HG03520 (cell line): Measurements from ENCODE around the gene RAB11B.
"Not testable (repeated sequence)": the region's sequence is repeated elsewhere in the genome, so short reads cannot be mapped to it uniquely, and the experiment has no call there.

ENCODE experiments used
- ATAC-seq: cut with Tn5 transposase; IDR thresholded peaks from one replicate; pipeline ENCODE4 v1.9.1; 2021; ENCODE audit warnings: mild to moderate bottlenecking, moderate library complexity; ENCODE audit not compliant: unreplicated experiment

Gene RAB11B

DNA sequence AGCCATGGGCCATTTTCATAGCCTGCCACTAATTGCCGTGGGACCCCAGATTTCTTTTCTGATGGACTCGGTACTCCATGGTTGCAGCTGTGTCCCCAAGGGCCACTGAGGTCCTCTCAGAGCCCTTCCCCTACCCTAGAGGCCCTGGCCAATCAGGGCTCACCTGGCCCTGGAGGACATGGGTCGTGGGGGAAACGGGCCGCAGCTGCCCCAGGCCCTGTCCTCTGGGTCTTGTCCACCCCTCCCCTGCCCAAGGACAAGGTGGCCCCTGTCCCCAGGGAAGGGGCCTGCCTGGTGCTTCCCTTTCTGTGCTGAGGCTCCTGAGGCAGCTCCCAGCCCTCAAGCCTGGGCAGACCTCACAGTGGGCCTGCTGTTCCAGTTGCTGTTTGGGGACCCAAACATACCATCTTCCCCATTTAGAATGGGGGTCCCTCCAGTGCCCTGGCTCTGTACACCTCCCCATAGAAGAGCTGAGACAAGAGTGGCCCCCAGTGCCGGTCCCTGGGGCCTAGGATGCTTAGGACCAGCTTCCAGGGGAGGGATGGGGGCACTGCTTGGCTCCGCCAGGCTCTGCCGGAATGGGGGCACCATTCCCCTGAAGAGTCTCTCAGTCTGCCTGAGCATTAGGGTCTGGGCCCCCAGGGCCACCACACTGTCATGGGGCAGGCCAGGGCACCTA, 3.2 kb downstream of the RAB11B start:
- ATAC-seq: no peak

DNA sequence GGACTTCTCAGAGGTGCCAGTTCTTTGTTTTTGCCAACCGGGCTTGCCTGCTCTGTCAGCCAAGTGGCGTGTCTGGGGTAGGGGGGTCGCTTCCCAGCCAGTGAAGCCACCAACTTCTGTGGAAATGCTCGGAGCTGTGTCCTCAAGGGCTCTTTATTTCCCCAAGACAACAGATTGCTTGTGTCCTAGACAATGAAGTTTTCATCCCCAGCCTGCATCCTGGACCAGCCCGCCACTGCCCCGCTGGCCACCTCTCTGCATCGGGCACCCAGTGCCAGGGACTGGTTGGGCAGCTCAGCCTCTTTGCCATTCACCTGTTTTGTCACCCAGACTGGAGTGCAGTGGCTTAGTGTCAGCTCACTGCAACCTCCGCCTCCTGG, 3.7 kb downstream of the RAB11B start:
- ATAC-seq: no peak

DNA sequence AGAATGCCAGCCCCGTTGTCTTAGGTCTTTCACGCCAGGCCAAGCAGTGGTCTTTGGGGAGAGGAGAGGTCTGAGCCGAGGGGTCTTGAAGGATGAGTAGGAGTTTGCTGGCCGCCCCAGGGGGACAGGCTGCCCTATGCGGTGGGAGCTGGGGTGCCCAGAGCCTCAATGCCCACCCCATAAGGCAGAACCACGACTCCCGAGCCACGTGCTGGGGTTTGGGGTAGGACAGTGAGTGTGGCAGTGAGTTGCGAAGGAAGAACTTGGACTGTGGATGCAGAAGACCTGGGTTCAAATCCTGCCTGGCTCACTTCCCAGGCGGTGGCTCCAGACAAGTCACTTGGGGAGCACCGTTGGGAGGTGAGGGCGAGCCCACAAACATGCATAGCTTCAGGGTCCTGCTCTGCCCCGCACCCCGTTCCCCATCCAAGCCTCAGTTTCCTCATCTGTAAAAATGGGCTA, 5.5 kb downstream of the RAB11B start:
- no peak for ATAC-seq

DNA sequence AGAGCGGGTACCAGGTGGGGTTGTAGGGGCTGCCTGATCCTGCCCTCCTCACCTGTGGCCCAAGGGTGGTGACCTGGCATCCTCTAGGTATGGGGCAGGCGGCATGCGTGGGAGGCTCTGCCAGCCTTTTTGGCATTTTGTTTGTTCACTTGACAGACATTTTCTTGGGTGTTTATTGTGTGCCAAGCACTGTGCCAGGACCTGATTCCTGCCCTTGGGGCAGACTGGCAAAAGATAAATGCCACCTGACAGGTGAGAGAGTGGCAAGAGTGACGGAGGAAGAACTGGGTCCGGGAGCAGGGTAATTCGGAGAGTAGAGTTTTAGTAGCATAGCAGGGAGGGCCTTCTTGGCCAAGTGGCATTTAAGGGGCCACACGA, 6.0 kb downstream of the RAB11B start:
- ATAC-seq: no peak

DNA sequence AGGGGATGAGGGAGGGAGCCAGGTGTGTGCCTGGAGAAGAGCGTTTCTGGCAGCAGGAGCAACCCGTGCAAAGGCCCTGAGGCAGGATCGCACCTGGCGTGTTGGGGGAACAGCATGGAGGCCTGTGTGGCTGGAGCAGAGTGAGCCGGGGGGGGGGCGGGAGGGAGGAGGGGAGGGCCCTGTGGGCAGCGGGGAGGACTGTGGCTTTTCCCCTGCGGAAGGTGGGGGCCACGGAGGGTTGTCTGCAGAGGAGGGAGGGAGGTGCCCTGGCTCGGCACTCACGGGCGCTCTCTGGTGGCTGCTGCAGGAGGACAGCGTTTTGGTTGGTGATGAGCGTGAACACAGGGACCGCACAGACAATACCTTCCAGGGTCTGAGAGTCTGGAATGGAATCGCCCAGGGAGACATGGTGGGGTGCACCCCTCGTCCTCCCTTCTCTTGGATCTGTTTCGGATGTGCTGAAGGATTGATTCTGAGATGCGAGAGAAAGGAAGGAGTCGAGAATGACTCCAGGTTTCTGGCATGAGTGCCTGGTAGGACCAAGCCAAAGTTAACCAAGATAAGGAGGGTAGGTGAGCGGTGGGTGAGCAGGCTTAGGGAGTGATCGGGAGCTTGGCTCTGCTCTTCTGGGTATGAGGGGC, 6.5 kb downstream of the RAB11B start:
- no peak for ATAC-seq

DNA sequence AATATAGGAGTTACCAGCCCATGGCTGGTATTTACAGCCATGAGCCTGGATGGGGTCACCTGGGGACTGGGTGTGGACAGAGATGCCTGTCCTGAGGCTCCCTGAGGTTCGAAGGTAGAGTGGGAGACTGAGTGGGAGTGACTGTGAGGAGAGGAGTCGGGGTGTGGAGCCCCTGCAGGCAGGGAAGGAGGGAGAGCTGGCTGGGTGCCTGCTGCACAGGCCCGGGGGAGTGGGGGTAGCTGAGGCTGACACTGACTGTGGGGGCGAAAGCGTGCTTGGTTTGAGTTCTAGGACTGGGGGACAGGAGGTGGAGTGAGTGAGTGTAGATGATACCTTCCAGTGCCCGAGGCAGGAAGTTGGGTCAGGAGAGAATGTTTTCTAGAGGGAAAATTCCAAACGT, 7.1 kb downstream of the RAB11B start:
- no peak for ATAC-seq

DNA sequence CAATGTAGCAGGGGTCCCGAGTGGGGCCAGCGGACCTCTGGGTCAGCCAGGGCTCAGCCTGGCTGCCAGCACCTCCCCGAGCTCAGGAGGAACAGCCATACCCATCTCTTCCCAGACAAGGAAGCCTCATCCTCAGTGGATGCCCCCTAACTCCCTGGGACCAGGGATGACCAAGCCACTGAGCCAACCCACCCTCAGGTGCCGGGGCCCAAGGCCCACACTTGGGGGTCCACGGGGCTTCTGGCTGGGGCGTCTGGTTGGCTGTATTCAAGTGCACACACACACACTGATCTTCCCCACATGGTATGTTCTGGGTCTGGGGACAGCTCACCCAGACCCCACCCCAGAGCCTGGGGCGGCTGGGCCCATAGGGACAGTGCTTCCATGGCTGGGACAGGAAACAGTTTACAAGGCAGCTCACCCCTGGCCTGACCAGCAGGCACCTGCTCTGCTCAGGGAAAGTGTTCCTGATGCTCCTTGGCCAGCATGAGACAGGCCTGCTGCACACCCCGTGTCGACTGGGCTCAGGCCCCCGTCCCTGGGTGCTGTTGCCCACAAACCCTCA, 7.7 kb downstream of the RAB11B start:
- no peak for ATAC-seq

DNA sequence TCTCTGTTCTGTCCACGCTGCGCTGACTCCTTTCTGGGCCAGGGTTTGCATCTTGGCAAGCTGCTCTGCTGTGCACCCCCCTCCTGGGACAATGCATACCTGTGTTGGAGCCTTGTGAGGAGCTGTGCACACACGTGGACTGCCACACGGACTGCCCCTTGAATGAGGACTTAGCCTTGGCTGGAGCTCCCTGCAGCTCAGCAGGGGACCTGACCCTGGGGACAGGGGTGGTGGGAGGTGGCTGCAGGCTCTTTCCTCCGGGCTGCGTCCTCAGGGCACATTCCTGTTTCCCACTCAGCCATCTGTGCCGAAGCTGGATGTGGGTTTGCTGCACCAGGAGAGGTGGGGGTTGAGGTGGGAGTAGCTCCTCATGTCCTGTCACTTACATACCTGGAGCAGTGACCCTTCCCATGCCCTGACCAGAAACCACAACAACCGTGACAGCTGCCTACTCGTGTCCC, 8.2 kb downstream of the RAB11B start:
- no peak for ATAC-seq

DNA sequence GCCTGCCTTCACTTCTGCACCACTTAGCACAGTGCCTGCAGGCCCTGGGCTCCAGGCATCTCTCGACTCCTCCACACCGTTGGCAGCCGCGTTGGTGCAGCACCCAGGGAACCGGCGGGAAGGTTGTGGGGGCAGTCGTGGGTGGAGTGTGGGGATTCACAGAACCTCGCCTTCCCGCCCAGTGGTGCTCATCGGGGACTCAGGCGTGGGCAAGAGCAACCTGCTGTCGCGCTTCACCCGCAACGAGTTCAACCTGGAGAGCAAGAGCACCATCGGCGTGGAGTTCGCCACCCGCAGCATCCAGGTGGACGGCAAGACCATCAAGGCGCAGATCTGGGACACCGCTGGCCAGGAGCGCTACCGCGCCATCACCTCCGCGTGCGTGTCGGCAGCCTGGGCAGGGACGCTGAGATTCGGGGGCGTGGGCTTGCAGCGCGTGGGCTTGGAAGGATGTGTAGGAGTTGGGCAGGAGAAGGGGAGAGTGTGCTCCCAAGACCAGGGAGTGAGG, 9.6 kb downstream of the RAB11B start:
- ATAC-seq: no peak

DNA sequence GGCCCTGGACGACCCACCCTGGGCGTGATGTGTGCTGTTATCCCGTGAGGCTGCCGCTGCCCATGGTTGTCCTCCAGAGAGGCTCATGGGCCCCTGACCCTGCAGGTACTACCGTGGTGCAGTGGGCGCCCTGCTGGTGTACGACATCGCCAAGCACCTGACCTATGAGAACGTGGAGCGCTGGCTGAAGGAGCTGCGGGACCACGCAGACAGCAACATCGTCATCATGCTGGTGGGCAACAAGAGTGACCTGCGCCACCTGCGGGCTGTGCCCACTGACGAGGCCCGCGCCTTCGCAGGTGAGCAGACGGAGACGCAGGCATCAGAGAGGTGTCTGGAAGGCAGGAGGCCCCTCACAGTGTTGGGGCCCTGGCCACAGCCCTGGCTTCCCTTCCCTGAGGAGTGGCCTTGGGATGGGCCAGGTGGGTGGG, 11.8 kb downstream of the RAB11B start:
- ATAC-seq: no peak

DNA sequence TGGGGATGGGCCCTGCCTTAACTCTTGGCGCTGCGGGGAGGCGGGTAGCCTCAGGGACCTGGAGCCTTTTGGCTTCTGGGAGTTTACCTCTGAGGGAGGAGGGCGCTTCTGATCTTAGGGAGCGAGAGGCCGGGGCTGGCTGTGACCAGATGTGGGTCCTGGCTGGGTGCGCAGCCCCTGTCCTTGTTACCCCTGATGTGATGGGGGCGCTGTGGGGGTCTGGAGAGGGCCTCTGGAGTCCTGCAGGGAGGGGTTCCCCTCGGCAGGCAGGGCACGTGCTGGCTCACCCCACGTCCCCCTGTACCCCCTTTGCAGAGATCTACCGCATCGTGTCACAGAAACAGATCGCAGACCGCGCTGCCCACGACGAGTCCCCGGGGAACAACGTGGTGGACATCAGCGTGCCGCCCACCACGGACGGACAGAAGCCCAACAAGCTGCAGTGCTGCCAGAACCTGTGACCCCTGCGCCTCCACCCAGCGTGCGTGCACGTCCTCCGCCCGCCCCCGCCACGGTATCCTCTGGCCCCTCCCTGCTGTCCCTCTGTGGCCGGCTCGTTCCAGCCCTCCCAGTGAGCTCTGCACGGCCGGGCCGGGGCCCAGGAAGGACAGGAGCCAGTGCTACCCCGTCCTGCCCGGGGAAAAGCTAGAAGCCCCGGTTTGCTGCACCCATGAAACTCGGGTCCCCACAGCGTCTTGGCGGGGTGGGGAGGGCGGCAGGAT, 13.1 kb downstream of the RAB11B start:
- no peak for ATAC-seq

DNA sequence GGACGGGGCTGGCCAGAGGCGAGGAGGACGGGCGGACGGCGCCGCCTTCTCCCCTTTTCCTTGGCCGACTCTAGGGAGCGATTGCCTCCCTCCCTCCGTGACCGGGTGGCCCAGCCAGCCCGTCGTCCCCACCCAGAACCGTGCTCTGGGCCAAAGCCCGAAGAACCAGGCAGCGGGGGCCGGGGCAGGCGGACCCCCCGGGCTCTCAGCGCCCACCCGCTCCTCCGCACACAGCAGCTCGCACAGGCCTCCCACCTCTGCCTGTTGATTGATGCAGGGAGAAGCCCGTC, 13.6 kb downstream of the RAB11B start:
- ATAC-seq: no peak

DNA sequence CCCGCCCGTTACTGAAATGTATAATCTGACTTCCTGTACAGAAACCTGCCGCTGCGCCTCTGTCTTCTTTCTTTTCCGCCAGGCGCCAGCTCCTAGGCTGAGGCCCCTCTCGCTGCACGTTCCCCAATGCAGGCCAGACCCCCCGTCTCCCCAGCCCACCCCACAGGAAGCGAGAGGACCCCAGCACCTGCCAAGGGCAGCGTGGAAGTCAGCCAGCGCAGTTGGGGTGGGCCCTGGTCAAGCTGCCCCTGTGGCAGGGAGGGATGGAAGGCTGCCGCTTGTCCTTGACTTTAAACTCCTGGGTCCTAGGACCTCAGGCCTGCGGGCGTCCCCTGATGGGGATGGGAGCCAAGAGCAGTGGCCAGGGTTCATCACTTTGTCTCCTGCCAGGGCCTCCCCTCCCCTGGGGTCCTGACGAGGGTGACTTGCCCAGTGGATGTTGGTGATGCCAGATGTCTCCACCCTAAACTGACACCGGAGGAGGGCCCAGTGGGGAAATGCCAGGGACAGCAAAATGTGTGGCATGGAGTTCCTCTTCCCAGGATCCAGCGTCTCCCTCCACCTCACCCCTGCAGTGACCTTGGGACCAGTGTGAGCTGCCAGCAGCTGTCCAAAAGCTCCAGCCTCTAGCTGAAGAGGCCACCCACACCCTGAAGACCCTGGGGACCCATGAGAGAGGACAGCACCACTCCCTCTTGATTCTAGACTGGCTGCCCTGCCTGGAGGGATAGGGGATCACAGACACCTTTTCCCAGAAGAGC, 14.4 kb downstream of the RAB11B start:
- no peak for ATAC-seq

DNA sequence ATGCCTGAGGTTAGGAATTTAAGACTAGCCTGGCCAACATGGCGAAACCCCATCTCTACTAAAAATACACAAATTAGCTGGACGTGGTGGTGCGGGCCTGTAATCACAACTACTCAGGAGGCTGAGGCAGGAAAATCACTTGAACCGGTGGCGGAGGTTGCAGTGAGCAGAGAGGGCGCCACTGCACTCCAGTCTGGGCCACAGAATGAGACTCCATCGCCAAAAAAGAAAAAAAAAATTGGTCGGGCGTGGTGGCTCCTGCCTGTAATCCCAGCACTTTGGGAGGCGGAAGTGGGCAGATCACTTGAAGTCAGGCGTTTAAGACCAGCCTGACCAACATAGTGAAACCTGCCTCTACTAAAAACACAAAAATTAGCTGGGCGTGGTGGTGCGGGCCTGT, 20.6 kb downstream of the RAB11B start:
- ATAC-seq: not testable (repeated sequence)

DNA sequence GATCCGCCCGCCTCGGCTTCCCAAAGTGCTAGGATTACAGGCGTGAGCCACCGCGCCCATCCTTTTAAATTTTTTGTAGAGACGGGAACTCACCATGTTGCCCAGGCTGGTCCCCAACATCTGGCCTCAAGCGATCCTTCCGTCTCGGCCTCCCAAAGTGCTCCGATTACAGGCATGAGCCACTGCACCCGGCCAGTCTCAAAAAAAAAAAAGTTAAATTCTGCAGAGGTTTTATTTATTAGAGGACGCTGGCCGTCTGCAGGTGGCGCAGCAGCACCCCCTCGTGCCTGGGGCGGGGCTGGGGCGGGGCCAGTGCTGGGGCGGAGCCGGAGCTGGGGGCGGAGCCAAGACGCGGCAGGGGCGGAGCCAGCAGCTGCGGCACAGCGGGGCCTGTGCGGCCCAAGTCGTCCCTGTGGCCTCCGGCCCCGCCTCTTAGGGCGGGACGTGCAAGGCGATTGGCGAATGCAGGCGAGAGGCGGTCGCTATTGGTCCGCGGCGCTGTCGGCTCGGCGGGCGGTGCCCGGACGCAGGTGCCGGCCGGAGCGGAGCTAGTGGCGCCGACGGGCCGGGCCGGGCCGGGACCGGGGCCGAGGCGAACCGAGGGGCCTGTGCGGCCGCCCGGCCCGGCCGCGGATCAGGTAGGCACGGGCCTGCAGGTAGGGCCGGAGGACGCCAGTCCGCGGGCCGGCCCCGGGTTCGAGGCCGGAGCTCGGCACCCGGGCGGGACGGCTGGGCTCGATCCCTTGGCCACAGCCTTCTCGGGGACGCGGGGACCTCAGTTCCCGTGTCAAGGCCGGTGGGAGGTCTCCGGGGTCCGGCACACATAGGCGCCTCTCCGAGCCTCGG, 22.8 kb downstream of the RAB11B start, which contains the start of gene MARCHF2:
MARCHF2 (plus strand) TSS at position 523 of the 846 bp plus-strand sequence. CDS start 8,536 bp downstream, outside the sequence.
- peak; percentile 98 for ATAC-seq

DNA sequence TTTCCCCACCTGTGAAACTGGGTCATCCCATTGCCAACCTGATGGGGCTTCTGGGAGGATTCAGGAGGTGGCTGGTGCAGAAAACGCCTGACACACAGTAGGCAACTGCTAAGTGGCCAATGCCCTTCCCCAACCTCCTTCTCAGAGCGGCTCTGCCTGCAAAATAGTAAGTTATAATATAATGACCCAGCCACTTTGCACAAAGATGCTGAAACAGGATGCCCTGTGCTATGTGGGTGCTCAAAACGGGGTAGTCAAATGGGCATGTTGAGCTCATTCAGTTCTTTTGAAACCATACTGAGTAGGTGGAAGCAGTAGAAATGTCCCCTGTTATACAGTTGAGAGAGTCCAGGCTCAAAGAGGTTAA, 23.5 kb downstream of the RAB11B start:
- ATAC-seq: no peak

DNA sequence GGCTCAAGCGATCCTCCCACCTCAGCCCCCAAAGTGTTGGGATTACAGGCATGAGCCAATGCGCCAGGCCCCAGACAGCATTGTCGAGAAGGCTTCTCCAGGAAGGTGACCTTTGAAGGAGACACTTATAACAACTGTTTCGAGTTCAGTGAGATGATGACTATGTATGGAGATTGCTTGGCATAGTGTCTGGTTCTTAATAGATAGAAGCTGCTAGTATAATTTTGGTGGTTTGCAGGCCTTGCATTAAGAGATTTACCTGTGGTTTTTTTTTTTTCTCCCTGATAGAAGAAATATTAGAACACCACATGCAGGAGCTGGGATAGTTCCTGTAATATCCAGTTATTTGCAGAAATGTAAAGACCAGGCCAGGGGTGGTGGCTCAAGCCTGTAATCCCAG, 26.6 kb downstream of the RAB11B start:
- ATAC-seq: no peak

DNA sequence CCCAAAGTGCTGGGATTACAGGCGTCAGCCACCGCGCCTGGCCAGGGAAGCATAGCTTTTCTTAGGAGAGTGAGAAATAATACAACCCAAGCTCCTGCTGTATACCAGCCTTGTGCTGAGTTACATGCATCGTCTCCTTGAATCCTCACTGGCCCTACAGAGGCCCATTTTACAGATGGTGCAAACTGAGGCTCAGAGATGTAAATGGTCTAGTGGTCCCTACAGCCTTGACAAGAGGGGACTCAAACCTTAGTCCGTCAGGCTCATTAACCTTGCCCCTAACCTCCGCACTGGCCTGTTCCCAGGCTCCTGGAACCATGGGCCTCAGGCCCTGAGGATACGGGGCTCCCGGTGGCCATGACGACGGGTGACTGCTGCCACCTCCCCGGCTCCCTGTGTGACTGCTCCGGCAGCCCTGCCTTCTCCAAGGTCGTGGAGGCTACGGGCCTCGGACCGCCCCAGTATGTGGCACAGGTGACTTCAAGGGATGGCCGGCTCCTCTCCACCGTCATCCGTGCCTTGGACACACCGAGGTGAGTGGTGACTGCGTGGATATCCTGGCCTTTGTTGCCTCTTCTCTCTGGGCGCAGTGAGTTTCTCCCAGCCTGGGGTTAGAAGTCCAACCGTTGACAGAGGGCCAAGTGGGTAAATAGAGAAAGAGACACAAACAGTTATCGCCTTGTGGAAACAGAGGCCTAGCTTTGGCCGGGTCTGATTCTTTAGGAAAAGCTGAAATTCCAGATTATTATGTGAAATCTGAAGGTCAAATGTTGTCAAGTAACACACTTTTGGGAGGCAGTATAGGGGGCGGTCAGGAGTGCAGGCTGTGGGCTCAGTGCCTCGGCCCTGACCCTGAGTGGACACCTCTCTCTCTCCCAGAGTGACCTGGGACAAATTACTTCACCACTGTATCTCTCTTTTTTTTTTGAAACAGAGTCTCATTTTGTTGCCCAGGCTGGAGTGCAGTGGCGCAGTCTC, 31.6 kb downstream of the RAB11B start:
- ATAC-seq: no peak

DNA sequence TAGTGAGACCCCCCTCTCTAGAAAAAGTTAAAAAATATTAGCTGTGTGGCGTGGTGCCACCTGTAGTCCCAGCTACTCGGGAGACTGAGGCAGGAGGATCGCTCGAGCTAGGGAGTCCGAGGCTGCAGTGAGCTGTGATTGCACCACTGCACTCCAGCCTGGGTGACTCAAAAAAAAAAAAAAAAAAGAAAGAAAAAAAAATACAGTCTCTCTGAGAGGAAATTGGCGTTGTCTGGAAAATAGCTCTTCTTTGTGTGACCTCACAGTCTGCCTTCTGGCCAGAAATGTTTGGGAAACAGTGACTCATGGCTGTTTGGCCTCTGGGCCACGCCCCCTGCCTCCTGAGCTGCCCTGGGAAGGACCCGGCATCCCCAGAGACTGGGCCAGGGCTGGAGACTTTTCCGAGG, 33.7 kb downstream of the RAB11B start:
- no peak for ATAC-seq
